HAP-1 (cell line): ENCODE results near the gene MAFB.

Source experiments
- DNase-seq, 2 experiments: peaks; one replicate each; pipeline ENCODE4 v3.0.0-alpha.2; 2016 to 2020; ENCODE audit warnings: low spot score in 2 of 2
- H3K27me3 ChIP-seq: fragments of 250-450 bp; sonication (Bioruptor Pico); 2 replicates; pipeline ENCODE4 v1.5.1; 2020; ENCODE audit warnings: low read depth, mild to moderate bottlenecking, moderate library complexity
- H3K36me3 ChIP-seq: fragments of 250-450 bp; sonication (Bioruptor Pico); replicated peaks from 2 replicates; pipeline ENCODE4 v1.5.1; 2020; ENCODE audit warnings: mild to moderate bottlenecking
- H3K4me1 ChIP-seq: fragments of 250-450 bp; sonication (Bioruptor Pico); 2 replicates; pipeline ENCODE4 v1.5.1; 2020; ENCODE audit warnings: mild to moderate bottlenecking
- H3K4me3 ChIP-seq: fragments of 250-450 bp; sonication (Bioruptor Pico); 2 replicates; pipeline ENCODE4 v1.5.1; 2020; ENCODE audit warnings: mild to moderate bottlenecking, moderate library complexity
- H3K9me3 ChIP-seq: fragments of 250-450 bp; sonication (Bioruptor Pico); 2 replicates; pipeline ENCODE4 v1.5.1; 2020; ENCODE audit warnings: mild to moderate bottlenecking, moderate library complexity
- in situ Hi-C: fragments of 300-500 bp; cut with MboI; formaldehyde crosslinking; loops from 3 replicates; pipeline ENCODE4 v1.14.3; 2020; ENCODE audit warnings: low sequenced_read_pairs, inconsistent platforms, mixed read lengths

The MAFB gene

GRCh38 chr20:40694246-40694645 lies 5.2 kb upstream of the MAFB start:
- in situ Hi-C loops, result loop anchor here (10.0 to 25.0 kb wide), 2 partner anchors 1429 to 1582 kb away; no protein-coding TSS in a partner anchor
- Histone ChIP-seq H3K4me3 (no peak overlapping the region), H3K27me3 (peaks cover 37% of the 10 kb centered on the region), H3K36me3 (no peaks in the 10 kb centered on the region), H3K4me1 (peaks cover 2% of the 10 kb centered on the region; the same call in 1 of the 2 replicates), H3K9me3 (no peaks in the 10 kb centered on the region)
- no peak for DNase-seq

- no peak overlapping the region for H3K4me3 ChIP-seq
- DNase-seq, result no peak
- no peaks in the 10 kb centered on the region for H3K9me3 ChIP-seq
- in situ Hi-C loops, result loop anchor here (10.0 to 25.0 kb wide), 2 partner anchors 1428 to 1580 kb away; no protein-coding TSS in a partner anchor
- no peaks in the 10 kb centered on the region for H3K36me3 ChIP-seq
- peaks cover 37% of the 10 kb centered on the region for H3K27me3 ChIP-seq
- H3K4me1 ChIP-seq, result peaks cover 2% of the 10 kb centered on the region; the same call in 1 of the 2 replicates
Measured at GRCh38 chr20:40692240-40693011, 3.4 kb upstream of the MAFB start.

- Histone ChIP-seq H3K9me3 (no peaks in the 10 kb centered on the region), H3K4me1 (peaks cover 2% of the 10 kb centered on the region; the same call in 1 of the 2 replicates), H3K4me3 (no peak overlapping the region), H3K27me3 (peaks cover 37% of the 10 kb centered on the region), H3K36me3 (no peaks in the 10 kb centered on the region)
- in situ Hi-C loops, result loop anchor here (10.0 to 25.0 kb wide), 2 partner anchors 1427 to 1579 kb away; no protein-coding TSS in a partner anchor
- DNase-seq, result no peak
Measured at GRCh38 chr20:40691566-40692239, 2.7 kb upstream of the MAFB start.

- Histone ChIP-seq H3K36me3 (no peaks in the 10 kb centered on the region), H3K4me3 (no peak overlapping the region), H3K27me3 (peaks cover 40% of the 10 kb centered on the region), H3K9me3 (no peaks in the 10 kb centered on the region), H3K4me1 (peaks cover 2% of the 10 kb centered on the region; the same call in 1 of the 2 replicates)
- DNase-seq, result no peak
- in situ Hi-C loops, result loop anchor here (10.0 to 25.0 kb wide), 2 partner anchors 1426 to 1579 kb away; no protein-coding TSS in a partner anchor
Measured at GRCh38 chr20:40690836-40691565, 2.0 kb upstream of the MAFB start.

- in situ Hi-C loops, result loop anchor here (10.0 to 25.0 kb wide), 2 partner anchors 1425 to 1578 kb away; no protein-coding TSS in a partner anchor
- H3K27me3 ChIP-seq, result peaks cover 43% of the 10 kb centered on the region
- peak; percentile 65 to 87 for DNase-seq
- H3K9me3 ChIP-seq, result no peaks in the 10 kb centered on the region
- H3K36me3 ChIP-seq, result no peaks in the 10 kb centered on the region
- peaks cover 2% of the 10 kb centered on the region; the same call in 1 of the 2 replicates for H3K4me1 ChIP-seq
- peak overlapping the region; percentile 22 for H3K4me3 ChIP-seq
Measured at GRCh38 chr20:40689943-40690835, 1.2 kb upstream of the MAFB start.

GRCh38 chr20:40688129-40689099 lies 622 bp downstream of the MAFB start:
- H3K4me1 ChIP-seq, result peaks cover 2% of the 10 kb centered on the region; the same call in 1 of the 2 replicates
- no peak for DNase-seq
- peak overlapping the region; percentile 18 for H3K4me3 ChIP-seq
- in situ Hi-C loops, result loop anchor here (25.0 kb wide), 1 partner anchor 1576 kb away; no protein-coding TSS in a partner anchor
- no peaks in the 10 kb centered on the region for H3K36me3 ChIP-seq
- H3K27me3 ChIP-seq, result peaks cover 52% of the 10 kb centered on the region
- H3K9me3 ChIP-seq, result no peaks in the 10 kb centered on the region

- H3K27me3 ChIP-seq, result peaks cover 52% of the 10 kb centered on the region
- no peaks in the 10 kb centered on the region for H3K36me3 ChIP-seq
- H3K9me3 ChIP-seq, result no peaks in the 10 kb centered on the region
- H3K4me1 ChIP-seq, result peaks cover 2% of the 10 kb centered on the region; the same call in 1 of the 2 replicates
- in situ Hi-C loops, result loop anchor here (25.0 kb wide), 1 partner anchor 1575 kb away; no protein-coding TSS in a partner anchor
- no peak overlapping the region for H3K4me3 ChIP-seq
- no peak for DNase-seq
Measured at GRCh38 chr20:40687384-40688128, 1.5 kb downstream of the MAFB start.

- DNase-seq, result no peak
- Histone ChIP-seq H3K4me3 (no peak overlapping the region), H3K36me3 (no peaks in the 10 kb centered on the region), H3K27me3 (peaks cover 54% of the 10 kb centered on the region), H3K9me3 (no peaks in the 10 kb centered on the region), H3K4me1 (peaks cover 2% of the 10 kb centered on the region; the same call in 1 of the 2 replicates)
- in situ Hi-C loops, result loop anchor here (25.0 kb wide), 1 partner anchor 1575 kb away; no protein-coding TSS in a partner anchor
Measured at GRCh38 chr20:40686893-40687292, 2.1 kb downstream of the MAFB start.

GRCh38 chr20:40686434-40686882 lies 2.6 kb downstream of the MAFB start:
- peaks cover 2% of the 10 kb centered on the region; the same call in 1 of the 2 replicates for H3K4me1 ChIP-seq
- peaks cover 53% of the 10 kb centered on the region for H3K27me3 ChIP-seq
- DNase-seq, result no peak
- in situ Hi-C loops, result loop anchor here (25.0 kb wide), 1 partner anchor 1574 kb away; no protein-coding TSS in a partner anchor
- no peaks in the 10 kb centered on the region for H3K36me3 ChIP-seq
- H3K4me3 ChIP-seq, result no peak overlapping the region
- no peaks in the 10 kb centered on the region for H3K9me3 ChIP-seq

GRCh38 chr20:40685349-40685748 lies 3.7 kb downstream of the MAFB start:
- H3K27me3 ChIP-seq, result peaks cover 41% of the 10 kb centered on the region
- in situ Hi-C loops, result loop anchor here (25.0 kb wide), 1 partner anchor 1573 kb away; no protein-coding TSS in a partner anchor
- peaks cover 2% of the 10 kb centered on the region; the same call in 1 of the 2 replicates for H3K4me1 ChIP-seq
- DNase-seq, result no peak
- H3K9me3 ChIP-seq, result no peaks in the 10 kb centered on the region
- no peaks in the 10 kb centered on the region for H3K36me3 ChIP-seq
- no peak overlapping the region for H3K4me3 ChIP-seq

GRCh38 chr20:40683894-40684268 lies 5.2 kb downstream of the MAFB start:
- in situ Hi-C loops, result loop anchor here (25.0 kb wide), 1 partner anchor 1572 kb away; no protein-coding TSS in a partner anchor
- no peaks in the 10 kb centered on the region for H3K4me1 ChIP-seq
- no peak for DNase-seq
- no peak overlapping the region for H3K4me3 ChIP-seq
- H3K36me3 ChIP-seq, result no peaks in the 10 kb centered on the region
- H3K9me3 ChIP-seq, result no peaks in the 10 kb centered on the region
- peaks cover 40% of the 10 kb centered on the region for H3K27me3 ChIP-seq
